A549 (cell line): ENCODE results near the gene ACIN1. TPM values are rescaled to one million over a fixed set of nuclear protein-coding genes. Genes with fewer than 3 reads are reported as not detected.
A peak's percentile ranks its signal among the peaks of the same experiment; 100 is the strongest.

Experiments
- ATAC-seq, 2 experiments: fragments of 200-7000 bp in 1 of 2; fragments of >200 bp in 1 of 2; cut with Nextera tagmentation in 1 of 2; cut with Tn5 transposase in 1 of 2; 3 replicates each; pipeline versions ENCODE4 v1.8.0 to v1.9.1; 2018 to 2020; ENCODE audit warnings: mild to moderate bottlenecking in 1 of 2, moderate library complexity in 1 of 2
- CTCF ChIA-PET: fragments of 300-600 bp; sonication (Branson Sonifier 250); formaldehyde crosslinking; extraction: SDS; loops from one replicate; lab custom pipeline; 2021; ENCODE audit warnings: antibody characterized with exemption, inconsistent platforms; lab: Yijun Ruan, JAX
- POLR2A ChIA-PET: fragments of 350-600 bp; formaldehyde crosslinking; extraction: SDS; loops from one replicate; lab custom pipeline; 2021; ENCODE audit warnings: antibody characterized with exemption, inconsistent platforms; lab: Yijun Ruan, JAX
- DNase-seq, 2 experiments: peaks; one replicate each; pipeline versions ENCODE4 v3.0.0 to v3.0.0-alpha.2; 2011 to 2016; ENCODE audit warnings: low read depth in 1 of 2, low spot score in 1 of 2
- FAIRE-seq: peaks from 2 replicates; lab custom pipeline; 2011; peaks lifted over from hg19 to GRCh38; lab: Jason Lieb, UNC
- H3K27ac ChIP-seq, 2 experiments: fragments of >200 bp; sonication (Bioruptor Twin); formaldehyde crosslinking; 3 replicates each; pipeline ENCODE4 v1.5.1; 2016 to 2017
- H3K4me1 ChIP-seq: fragments of >200 bp; sonication (Bioruptor Twin); formaldehyde crosslinking; 3 replicates; pipeline ENCODE4 v1.6.1; 2016
- H3K4me2 ChIP-seq: fragments of >200 bp; sonication (Bioruptor Twin); formaldehyde crosslinking; 3 replicates; pipeline ENCODE4 v1.6.1; 2016
- H3K4me3 ChIP-seq: fragments of >200 bp; sonication (Bioruptor Twin); formaldehyde crosslinking; 3 replicates; pipeline ENCODE4 v1.5.1; 2016
- H3K9me3 ChIP-seq: fragments of >200 bp; sonication (Bioruptor Twin); formaldehyde crosslinking; 3 replicates; pipeline ENCODE4 v1.6.1; 2016
- BCL3 ChIP-seq: fragments of >200 bp; sonication (Bioruptor Twin); formaldehyde crosslinking; IDR thresholded peaks from 3 replicates; pipeline ENCODE4 v1.6.1; 2016
- BHLHE40 ChIP-seq: IDR thresholded peaks from 2 replicates; pipeline ENCODE4 v1.6.1; 2012; ENCODE audit warnings: low read depth, low read length, inconsistent platforms
- CBX2 ChIP-seq: fragments of 200-600 bp; sonication (generic); IDR thresholded peaks from 2 replicates; pipeline ENCODE4 v1.6.1; 2016; ENCODE audit warnings: low read depth, mild to moderate bottlenecking, borderline replicate concordance
- CEBPB ChIP-seq, 2 experiments: fragments of >200 bp in 1 of 2; sonication (Bioruptor Twin) in 1 of 2; formaldehyde crosslinking in 1 of 2; IDR thresholded peaks; 2 replicates each; pipeline ENCODE4 v1.6.1; 2012 to 2016
- CHD2 ChIP-seq: fragments of 150-350 bp; IDR thresholded peaks from 2 replicates; pipeline ENCODE4 v1.6.1; 2014; ENCODE audit warnings: low read length; ENCODE audit not compliant: partially characterized antibody
- EHMT2 ChIP-seq: fragments of 200-600 bp; sonication (generic); IDR thresholded peaks from 2 replicates; pipeline ENCODE4 v1.6.1; 2016; ENCODE audit warnings: antibody characterized with exemption, low read depth, mild to moderate bottlenecking, moderate library complexity
- EP300 ChIP-seq, 2 experiments: fragments of >200 bp; sonication (Bioruptor Twin); formaldehyde crosslinking; IDR thresholded peaks; 2 replicates in 1 of 2; 3 replicates in 1 of 2; pipeline ENCODE4 v1.6.1; 2016 to 2017
- ESRRA ChIP-seq: fragments of 150-350 bp; IDR thresholded peaks from 2 replicates; pipeline ENCODE4 v1.6.1; 2014; ENCODE audit warnings: mild to moderate bottlenecking, low read length, borderline replicate concordance
- FOSB ChIP-seq: fragments of 250-450 bp; sonication (Bioruptor Pico); IDR thresholded peaks from 2 replicates; pipeline ENCODE4 v1.5.0; 2020; ENCODE audit warnings: mild to moderate bottlenecking, moderate library complexity
- FOSL2 ChIP-seq, 2 experiments: fragments of 450-650 bp in 1 of 2; fragments of >200 bp in 1 of 2; sonication (Bioruptor Twin) in 1 of 2; formaldehyde crosslinking; IDR thresholded peaks; 2 replicates each; pipeline versions ENCODE4 v1.5.0 to v1.6.1; 2016 to 2020; ENCODE audit warnings: mild to moderate bottlenecking in 1 of 2, moderate library complexity in 1 of 2
- FOXS1 ChIP-seq: fragments of 250-450 bp; sonication (Bioruptor Pico); IDR thresholded peaks from 2 replicates; pipeline ENCODE4 v1.5.0; 2020; ENCODE audit warnings: mild to moderate bottlenecking, moderate library complexity
- GATA3 ChIP-seq: IDR thresholded peaks from 2 replicates; pipeline ENCODE4 v1.6.1; 2012; ENCODE audit warnings: borderline replicate concordance
- HDAC2 ChIP-seq: fragments of 200-600 bp; sonication (generic); IDR thresholded peaks from 2 replicates; pipeline ENCODE4 v1.6.1; 2016
- HOXA7 ChIP-seq: fragments of 250-450 bp; sonication (Bioruptor Pico); IDR thresholded peaks from 2 replicates; pipeline ENCODE4 v1.5.0; 2020; ENCODE audit warnings: mild to moderate bottlenecking, moderate library complexity
- HOXB5 ChIP-seq: fragments of 250-450 bp; sonication (Bioruptor Pico); IDR thresholded peaks from 2 replicates; pipeline ENCODE4 v1.5.0; 2020; ENCODE audit warnings: mild to moderate bottlenecking, moderate library complexity
- JUN ChIP-seq, 2 experiments: fragments of >200 bp; sonication (Bioruptor Twin); formaldehyde crosslinking; IDR thresholded peaks; 2 replicates in 1 of 2; 3 replicates in 1 of 2; pipeline ENCODE4 v1.6.1; 2016 to 2017
- JUNB ChIP-seq: fragments of >200 bp; sonication (Bioruptor Twin); formaldehyde crosslinking; IDR thresholded peaks from 2 replicates; pipeline ENCODE4 v1.6.1; 2016
- KDM1A ChIP-seq: fragments of 200-600 bp; sonication (generic); IDR thresholded peaks from 2 replicates; pipeline ENCODE4 v1.6.1; 2016; ENCODE audit warnings: low read depth, mild to moderate bottlenecking
- MAFK ChIP-seq: fragments of 450-650 bp; IDR thresholded peaks from 2 replicates; pipeline ENCODE4 v1.6.1; 2014; ENCODE audit not compliant: partially characterized antibody
- MAX ChIP-seq: IDR thresholded peaks from 2 replicates; pipeline ENCODE4 v1.6.1; 2012
- MYC ChIP-seq: IDR thresholded peaks from 2 replicates; pipeline ENCODE4 v1.6.1; 2012; ENCODE audit warnings: mild to moderate bottlenecking, inconsistent platforms, low read length, improper control_type of control experiment, borderline replicate concordance
- NFE2L2 ChIP-seq: fragments of 150-350 bp; conservative IDR thresholded peaks from 2 replicates; pipeline ENCODE4 v1.6.1; 2014; ENCODE audit warnings: low read length
- NR3C1 ChIP-seq: fragments of >200 bp; sonication (Bioruptor Twin); formaldehyde crosslinking; IDR thresholded peaks from 3 replicates; pipeline ENCODE4 v1.6.1; 2017
- PHF8 ChIP-seq: fragments of 200-600 bp; sonication (generic); IDR thresholded peaks from 2 replicates; pipeline ENCODE4 v1.6.1; 2016; ENCODE audit warnings: low read depth, mild to moderate bottlenecking, antibody characterized with exemption, moderate library complexity, borderline replicate concordance
- RARB ChIP-seq: fragments of 250-450 bp; sonication (Bioruptor Pico); IDR thresholded peaks from 2 replicates; pipeline ENCODE4 v1.8.0; 2021; ENCODE audit warnings: mild to moderate bottlenecking, moderate library complexity
- RFX5 ChIP-seq: fragments of 450-650 bp; IDR thresholded peaks from 2 replicates; pipeline ENCODE4 v1.7.1; 2014; ENCODE audit warnings: antibody characterized with exemption, mild to moderate bottlenecking, moderate library complexity
- SMC3 ChIP-seq: fragments of >200 bp; sonication (Bioruptor Twin); formaldehyde crosslinking; IDR thresholded peaks from 3 replicates; pipeline ENCODE4 v1.6.1; 2018; ENCODE audit warnings: inconsistent platforms
- USF2 ChIP-seq: fragments of 450-650 bp; IDR thresholded peaks from 2 replicates; pipeline ENCODE4 v1.6.1; 2014; ENCODE audit warnings: antibody characterized with exemption
- ZFP36 ChIP-seq: fragments of 450-650 bp; IDR thresholded peaks from 2 replicates; pipeline ENCODE4 v1.6.1; 2014; ENCODE audit warnings: borderline replicate concordance; ENCODE audit not compliant: partially characterized antibody
- ZSCAN20 ChIP-seq: fragments of 250-450 bp; sonication (Bioruptor Pico); IDR thresholded peaks from 2 replicates; pipeline ENCODE4 v1.8.0; 2022; ENCODE audit warnings: mild to moderate bottlenecking, moderate library complexity
- WGBS: methylation state at CpG from one replicate; pipeline ENCODE4 v1.1.6; 2017; ENCODE audit errors: missing lambda C conversion rate; 5-methylcytosine and 5-hydroxymethylcytosine counted together
- polyA plus RNA-seq, 4 experiments: library from polyadenylated mRNA; depleted of rRNA in 3 of 4; stranded (reverse); fragments of >200 nt; fragmentation: RNase III in 1 of 4; extraction: RNeasy Plus Mini Kit Qiagen cat#74134 plus additional on column Dnase treatment in 1 of 4; gene quantifications; 2 replicates in 3 of 4; 3 replicates in 1 of 4; pipeline ENCODE4 v1.2.3, GENCODE V29; 2011 to 2017

ACIN1 gene
- polyA plus RNA-seq, 2 of the 4 experiments (the other 2 are of a cell fraction): 140 to 147 TPM

GRCh38 chr14:23062002-23062401, 32.9 kb downstream of the ACIN1 start:
- Histone ChIP-seq H3K4me1 (peaks cover 30% of the 10 kb centered on the region), H3K9me3 (no peaks in the 10 kb centered on the region), H3K4me3 (no peak overlapping the region), H3K27ac (peak overlapping the region; percentile 56 to 78), H3K4me2 (peak overlapping the region; percentile 58)
- DNase-seq (peak; percentile 75 to 84), FAIRE-seq (no peak), ATAC-seq (peak; percentile 60 to 67)
- TF ChIP-seq CHD2 (no peak), BHLHE40 (peak; percentile 67), MYC (0 out of 2 replicates have a peak, but pooled peaks have one; percentile 31), HOXA7 (CRISPR knock-in tag) (no peak), MAX (peak; percentile 75), JUNB (0 out of 2 replicates have a peak, but pooled peaks have one; percentile 13), JUN (IDR thresholded peaks at IDR 0.05) (no peak), HOXB5 (no peak), GATA3 (0 out of 2 replicates have a peak, but pooled peaks have one; percentile 22), RARB (CRISPR knock-in tag) (no peak), FOSL2 (IDR thresholded peaks at IDR 0.05) (no peak), FOSL2 (CRISPR knock-in tag; IDR thresholded peaks at IDR 0.05) (peak; percentile 78), FOSB (CRISPR knock-in tag) (no peak), EHMT2 (no peak), USF2 (peak; percentile 18; the same call in 1 of the 2 replicates), CEBPB (IDR thresholded peaks at IDR 0.05) (peak in 1 of 2 experiments; percentile 67; a peak in 1 of 4 replicates), ZFP36 (peak; percentile 3)
- POLR2A ChIA-PET: interaction anchor here (0.6 to 3.1 kb wide), 6 partner anchors 9 to 105 kb away, joined by 3 to 15 read pairs (median 8); partner anchors contain the start of genes ACIN1, C14orf119 and HAUS4
- 5% methylated on average over 4 of the region's 4 CpGs for WGBS
- CTCF ChIA-PET: interaction anchor here (0.7 to 33.8 kb wide), 14 partner anchors 9 to 505 kb away, joined by 3 to 1206 read pairs (median 8); partner anchors contain the start of genes AJUBA and PRMT5

- no peak for ATAC-seq
- Histone ChIP-seq H3K27ac (peak overlapping the region in 1 of 2 experiments; percentile 78; a peak in 4 of 6 replicates), H3K9me3 (no peaks in the 10 kb centered on the region), H3K4me1 (peaks cover 42% of the 10 kb centered on the region), H3K4me3 (no peak overlapping the region), H3K4me2 (no peak overlapping the region)
- CTCF ChIA-PET: interaction anchor here (0.8 to 33.8 kb wide), 17 partner anchors 7 to 504 kb away, joined by 3 to 1206 read pairs (median 6); partner anchors contain the start of genes ACIN1, AJUBA, C14orf119 and PRMT5
- TF ChIP-seq SMC3 (no peak), FOXS1 (CRISPR knock-in tag) (no peak), USF2 (no peak), FOSL2 (IDR thresholded peaks at IDR 0.05) (no peak), FOSL2 (CRISPR knock-in tag; IDR thresholded peaks at IDR 0.05) (no peak), ZSCAN20 (CRISPR knock-in tag) (no peak), HDAC2 (no peak), MAFK (no peak), CBX2 (no peak), EP300 (IDR thresholded peaks at IDR 0.05) (no peak), BCL3 (no peak), KDM1A (no peak), NFE2L2 (no peak), PHF8 (no peak), RARB (CRISPR knock-in tag) (no peak), RFX5 (no peak), ESRRA (no peak), NR3C1 (no peak)
- FAIRE-seq: no peak
- POLR2A ChIA-PET: interaction anchor here (1.5 to 3.1 kb wide), 2 partner anchors 8 to 34 kb away, joined by 3 to 15 read pairs; partner anchors contain the start of genes ACIN1 and C14orf119
- DNase-seq: no peak
- 94% methylated on average over 17 of the region's 17 CpGs for WGBS
These were observed 34.2 kb downstream of the ACIN1 start for GRCh38 chr14:23060536-23061260.
